Natural killer cell treated with Interleukin-12 subunit alpha and Interleukin-12 subunit beta and Interleukin-15 and Interleukin-18, amount 100 ng/mL, for 72 hours (primary cell): ENCODE data around the gene PGP. TPM values are rescaled to one million over a fixed set of nuclear protein-coding genes. Genes with fewer than 3 reads are reported as not detected.
A peak's percentile ranks its signal among the peaks of the same experiment; 100 is the strongest.

Source experiments
- ATAC-seq, 2 donors: fragments of 150-1000 bp; cut with Tn5 transposase in 1 of 2; sonication (Bioruptor Pico), chemical (Tn5 transposase) in 1 of 2; 2 replicates each; pipeline ENCODE4 v1.10.0; 2021
- DNase-seq: peaks from one replicate; pipeline ENCODE4 v3.0.0; 2022; ENCODE audit warnings: low spot score
- H3K27ac Mint-ChIP-seq, 2 donors: 1 replicate in 1 of 2; 2 replicates in 1 of 2; pipeline ENCODE4 v1.8.0; 2022; ENCODE audit warnings: mixed read lengths in 2 of 2, mild to moderate bottlenecking in 1 of 2, moderate library complexity in 1 of 2
- H3K27me3 Mint-ChIP-seq, 2 donors: 1 replicate in 1 of 2; 2 replicates in 1 of 2; pipeline ENCODE4 v1.8.0; 2022; ENCODE audit warnings: mixed read lengths in 2 of 2
- H3K36me3 Mint-ChIP-seq: one replicate; pipeline ENCODE4 v1.8.0; 2022; ENCODE audit warnings: mixed read lengths
- H3K4me1 Mint-ChIP-seq, 2 donors: 1 replicate in 1 of 2; 2 replicates in 1 of 2; pipeline ENCODE4 v1.8.0; 2022; ENCODE audit warnings: low read depth in 2 of 2, mixed read lengths in 2 of 2, mild to moderate bottlenecking in 1 of 2
- H3K4me3 Mint-ChIP-seq: one replicate; pipeline ENCODE4 v1.8.0; 2022; ENCODE audit warnings: mixed read lengths
- H3K9me3 Mint-ChIP-seq: 2 replicates; pipeline ENCODE4 v1.8.0; 2022; ENCODE audit warnings: mixed read lengths
- total RNA-seq, 2 donors: library from RNA; stranded (reverse); gene quantifications; one replicate each; pipeline ENCODE4 v1.2.3, GENCODE V29; 2022

Gene PGP
- total RNA-seq, 2 donors from 2014 or later = 18.8 to 39.8 TPM

DNA sequence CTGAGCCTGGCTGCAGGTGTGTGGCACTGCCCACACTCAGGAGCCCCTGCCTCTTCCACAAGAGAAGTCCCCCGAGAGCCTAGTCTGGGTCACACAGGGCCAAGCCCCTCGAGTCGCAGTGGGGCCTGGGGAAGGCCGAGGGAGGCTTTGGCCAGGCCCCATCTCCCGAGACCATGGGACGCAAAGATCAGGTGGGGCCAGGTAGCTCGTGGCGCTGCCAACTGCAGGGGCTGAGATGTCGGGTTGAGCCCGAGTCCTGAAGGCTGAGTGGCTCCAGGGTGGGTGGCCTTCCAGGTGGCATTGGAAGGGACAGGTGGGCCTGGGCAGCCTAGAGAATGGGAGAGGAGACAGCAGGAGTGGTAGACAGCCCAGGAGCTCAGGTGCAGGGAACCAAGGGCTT, 52.7 kb downstream of the PGP start:
- no peak overlapping the region for H3K4me3 Mint-ChIP-seq
- H3K36me3 Mint-ChIP-seq = no peaks in the 10 kb centered on the region

More for the DNA sequence above, 52.7 kb downstream of the PGP start:
- DNase-seq (no peak), ATAC-seq (peak in 1 of 2 donors; percentile 3)
- Mint-ChIP-seq H3K9me3 (no peaks in the 10 kb centered on the region), H3K27me3 (no peaks in the 10 kb centered on the region), H3K27ac (no peak overlapping the region), H3K4me1 (peaks cover 12 to 15% of the 10 kb centered on the region in 2 donors)

Other genes with a start within 250 kb of the PGP start
- not detected for gene RNF151, start 248.0 kb downstream of the PGP start, total RNA-seq
- gene TBL3, start 242.8 kb downstream of the PGP start, total RNA-seq = 10 to 100 TPM; 39.3 to 78.3 TPM
- not detected for gene NOXO1, start 233.4 kb downstream of the PGP start, total RNA-seq
- 10 to 100 TPM; 31.9 to 41.7 TPM for gene GFER, start 230.6 kb downstream of the PGP start, total RNA-seq
- gene SYNGR3, start 224.9 kb downstream of the PGP start, total RNA-seq = 10 to 100 TPM; 21.3 to 43.6 TPM
- gene ZNF598, start 205.0 kb downstream of the PGP start, total RNA-seq = 100 to 1,000 TPM in 1 of 2 donors, 10 to 100 TPM in 1; 83.1 to 163 TPM
- 1 to 10 TPM; 1.5 to 3.5 TPM for gene NPW, start 195.1 kb downstream of the PGP start, total RNA-seq
- gene NHERF2, start 187.9 kb downstream of the PGP start, total RNA-seq = 1 to 10 TPM; 3.8 to 4.5 TPM
- 10 to 100 TPM; 12.6 to 40.9 TPM for gene NTHL1, start 167.0 kb downstream of the PGP start, total RNA-seq
- gene TSC2, start 166.9 kb downstream of the PGP start, total RNA-seq = 100 to 1,000 TPM; 106 to 155 TPM
- 100 to 1,000 TPM in 1 of 2 donors, 10 to 100 TPM in 1; 66.4 to 145 TPM for gene PKD1, start 78.9 kb downstream of the PGP start, total RNA-seq
- under 1 TPM in 1 of 2 donors, not detected in 1; 0.89 TPM for gene RAB26, start 66.2 kb downstream of the PGP start, total RNA-seq
- 10 to 100 TPM; 69.0 to 91.7 TPM for gene TRAF7, start 59.1 kb downstream of the PGP start, total RNA-seq
- under 1 TPM; 0.14 to 0.26 TPM for gene CASKIN1, start 18.2 kb downstream of the PGP start, total RNA-seq
- gene MLST8, start 9.4 kb downstream of the PGP start, total RNA-seq = 10 to 100 TPM; 31.2 to 68.9 TPM
- gene BRICD5, start 4.0 kb downstream of the PGP start, total RNA-seq = 10 to 100 TPM in 1 of 2 donors, 1 to 10 TPM in 1; 6.2 to 23.7 TPM
- gene E4F1, start 8.8 kb upstream of the PGP start, total RNA-seq = 10 to 100 TPM; 27.5 to 51.8 TPM
- gene DNASE1L2, start 21.6 kb upstream of the PGP start, total RNA-seq = 1 to 10 TPM in 1 of 2 donors, under 1 TPM in 1; 0.88 to 3.5 TPM
- 10 to 100 TPM; 29.1 to 51.1 TPM for gene ECI1, start 36.7 kb upstream of the PGP start, total RNA-seq
- gene RNPS1, start 53.3 kb upstream of the PGP start, total RNA-seq = 100 to 1,000 TPM; 256 to 334 TPM
- gene ABCA3, start 125.9 kb upstream of the PGP start, total RNA-seq = 10 to 100 TPM in 1 of 2 donors, 1 to 10 TPM in 1; 7.3 to 14.9 TPM
- 10 to 100 TPM; 36.1 to 79.5 TPM for gene CCNF, start 214.6 kb upstream of the PGP start, total RNA-seq
- gene TEDC2, start 245.3 kb upstream of the PGP start, total RNA-seq = 10 to 100 TPM in 1 of 2 donors, 1 to 10 TPM in 1; 8.6 to 39.0 TPM